Measurements from ENCODE around the gene ACTN3. TPM values are rescaled to one million over a fixed set of nuclear protein-coding genes. Genes with fewer than 3 reads are reported as not detected.
A peak's percentile ranks its signal among the peaks of the same experiment; 100 is the strongest.

The ACTN3 gene
- total RNA-seq, 1 experiment from 2014 or later: not detected

- Mint-ChIP-seq H3K27ac (ENCODE audit: unreplicated experiment) (no peak overlapping the region), H3K4me1 (ENCODE audit: low read depth, unreplicated experiment) (no peaks in the 10 kb centered on the region), H3K4me3 (ENCODE audit: low read depth, unreplicated experiment) (no peak overlapping the region), H3K9me3 (ENCODE audit: low read depth, unreplicated experiment) (no peaks in the 10 kb centered on the region), H3K27me3 (ENCODE audit: unreplicated experiment) (no peaks in the 10 kb centered on the region), H3K36me3 (ENCODE audit: insufficient read depth, unreplicated experiment) (peaks cover 25% of the 10 kb centered on the region)
- intact Hi-C loops (cut with micrococcal nuclease; ENCODE audit: unreplicated experiment): no loop called here
- no peak for DNase-seq
- TF ChIP-seq CTCF (IDR thresholded peaks at IDR 0.05; ENCODE audit: unreplicated experiment): no peak
- CTCF ChIA-PET: no interaction called here
- BruUV-seq (replicated peaks): no TSS peak
Measured at GRCh38 chr11:66591175-66591574, 44.5 kb downstream of the ACTN3 start.

GRCh38 chr11:66592457-66593302 is 46.0 kb downstream of the ACTN3 start, which contains the start of the genes CCDC87 and CCS:
Gene CCDC87, minus strand, starts transcription at chr11:66593063. Its CDS starts 48 bp downstream, at chr11:66593015.
Gene CCS, plus strand, starts transcription at chr11:66593185. Its CDS starts 77 bp downstream, at chr11:66593262.
- no peaks in the 10 kb centered on the region for H3K4me1 Mint-ChIP-seq (ENCODE audit: low read depth, unreplicated experiment)
- no TSS peak for BruUV-seq (replicated peaks)
- H3K27ac Mint-ChIP-seq (ENCODE audit: unreplicated experiment): peak within 1 kb of the TSS; percentile 77
- H3K27me3 Mint-ChIP-seq (ENCODE audit: unreplicated experiment): no peaks in the 10 kb centered on the region
- H3K9me3 Mint-ChIP-seq (ENCODE audit: low read depth, unreplicated experiment): no peaks in the 10 kb centered on the region
- TF ChIP-seq CTCF (IDR thresholded peaks at IDR 0.05; ENCODE audit: unreplicated experiment): peak; percentile 50
- peak; percentile 97 for DNase-seq
- H3K36me3 Mint-ChIP-seq (ENCODE audit: insufficient read depth, unreplicated experiment): peaks cover 25% of the 10 kb centered on the region
- H3K4me3 Mint-ChIP-seq (ENCODE audit: low read depth, unreplicated experiment): peak within 1 kb of the TSS; percentile 87
- intact Hi-C loops (cut with micrococcal nuclease; ENCODE audit: unreplicated experiment): no loop called here
- CTCF ChIA-PET: interaction anchor here (0.6 to 1.4 kb wide), 2 partner anchors 46 to 67 kb away, joined by 4 to 9 read pairs; partner anchors contain the start of gene RBM4

- intact Hi-C loops (cut with micrococcal nuclease; ENCODE audit: unreplicated experiment): no loop called here
- TF ChIP-seq CTCF (IDR thresholded peaks at IDR 0.05; ENCODE audit: unreplicated experiment): no peak
- no peak for DNase-seq
- BruUV-seq (replicated peaks): TSS peak; percentile 73
- Mint-ChIP-seq H3K27ac (ENCODE audit: unreplicated experiment) (peak overlapping the region; percentile 77), H3K27me3 (ENCODE audit: unreplicated experiment) (no peaks in the 10 kb centered on the region), H3K9me3 (ENCODE audit: low read depth, unreplicated experiment) (no peaks in the 10 kb centered on the region), H3K4me1 (ENCODE audit: low read depth, unreplicated experiment) (no peaks in the 10 kb centered on the region), H3K36me3 (ENCODE audit: insufficient read depth, unreplicated experiment) (peaks cover 25% of the 10 kb centered on the region), H3K4me3 (ENCODE audit: low read depth, unreplicated experiment) (peak overlapping the region; percentile 87)
- CTCF ChIA-PET: interaction anchor here (0.9 to 1.4 kb wide), 2 partner anchors 45 to 85 kb away, joined by 5 to 9 read pairs; partner anchors contain the start of gene RBM4
Measured at GRCh38 chr11:66593303-66593635, 46.6 kb downstream of the ACTN3 start.

GRCh38 chr11:66593650-66594049 is 46.9 kb downstream of the ACTN3 start:
- H3K27ac Mint-ChIP-seq (ENCODE audit: unreplicated experiment): peak overlapping the region; percentile 77
- H3K4me3 Mint-ChIP-seq (ENCODE audit: low read depth, unreplicated experiment): peak overlapping the region; percentile 87
- TF ChIP-seq CTCF (IDR thresholded peaks at IDR 0.05; ENCODE audit: unreplicated experiment): no peak
- CTCF ChIA-PET: interaction anchor here (0.6 to 0.9 kb wide), 2 partner anchors 11 to 85 kb away, joined by 5 read pairs; no protein-coding TSS in a partner anchor
- BruUV-seq (replicated peaks): no TSS peak
- DNase-seq: no peak
- intact Hi-C loops (cut with micrococcal nuclease; ENCODE audit: unreplicated experiment): no loop called here
- H3K4me1 Mint-ChIP-seq (ENCODE audit: low read depth, unreplicated experiment): no peaks in the 10 kb centered on the region
- H3K9me3 Mint-ChIP-seq (ENCODE audit: low read depth, unreplicated experiment): no peaks in the 10 kb centered on the region
- peaks cover 25% of the 10 kb centered on the region for H3K36me3 Mint-ChIP-seq (ENCODE audit: insufficient read depth, unreplicated experiment)
- H3K27me3 Mint-ChIP-seq (ENCODE audit: unreplicated experiment): no peaks in the 10 kb centered on the region
